Mesendoderm (in vitro differentiated cells): ENCODE results near the gene B3GAT2.

Source experiments
- DNase-seq: peaks from one replicate; pipeline ENCODE4 v3.0.0; 2013
- H2AK5ac ChIP-seq: 2 replicates; pipeline ENCODE4 v1.6.1; 2013; ENCODE audit warnings: low read length, inconsistent platforms
- H2BK120ac ChIP-seq: 2 replicates; pipeline ENCODE4 v1.6.1; 2013; ENCODE audit warnings: low read depth, mild to moderate bottlenecking, low read length, moderate library complexity, mixed read lengths
- H2BK15ac ChIP-seq: replicated peaks from 2 replicates; pipeline ENCODE4 v1.6.1; 2013; ENCODE audit warnings: low read depth, mild to moderate bottlenecking, moderate library complexity
- H2BK5ac ChIP-seq: 2 replicates; pipeline ENCODE4 v1.6.1; 2013; ENCODE audit warnings: low read length, inconsistent platforms
- H3K18ac ChIP-seq: 2 replicates; pipeline ENCODE4 v1.6.1; 2013; ENCODE audit warnings: mild to moderate bottlenecking, low read length, mixed read lengths
- H3K23ac ChIP-seq: one replicate; pipeline ENCODE4 v1.6.1; 2013; ENCODE audit warnings: low read length
- H3K27ac ChIP-seq: 2 replicates; pipeline ENCODE4 v1.5.1; 2013; ENCODE audit warnings: low read depth, mild to moderate bottlenecking, inconsistent platforms, low read length, moderate library complexity
- H3K27me3 ChIP-seq: 2 replicates; pipeline ENCODE4 v1.6.1; 2013; ENCODE audit warnings: low read length, control low read depth, mild to moderate bottlenecking, inconsistent platforms; ENCODE audit not compliant: insufficient read depth, poor library complexity
- H3K36me3 ChIP-seq: 2 replicates; pipeline ENCODE4 v1.6.1; 2013; ENCODE audit warnings: low read length, inconsistent platforms; ENCODE audit not compliant: control insufficient read depth, insufficient read depth
- H3K4ac ChIP-seq: one replicate; pipeline ENCODE4 v1.6.1; 2013; ENCODE audit warnings: low read depth, mild to moderate bottlenecking, low read length, moderate library complexity
- H3K4me1 ChIP-seq: 2 replicates; pipeline ENCODE4 v1.6.1; 2013; ENCODE audit warnings: low read depth, low read length, inconsistent platforms; ENCODE audit not compliant: control insufficient read depth
- H3K4me2 ChIP-seq: 2 replicates; pipeline ENCODE4 v1.6.1; 2013; ENCODE audit warnings: low read length
- H3K4me3 ChIP-seq: 2 replicates; pipeline ENCODE4 v1.5.1; 2013; ENCODE audit warnings: mild to moderate bottlenecking, low read length
- H3K56ac ChIP-seq: one replicate; pipeline ENCODE4 v1.6.1; 2013; ENCODE audit warnings: low read length
- H3K79me1 ChIP-seq: 2 replicates; pipeline ENCODE4 v1.6.1; 2013; ENCODE audit warnings: low read length, inconsistent platforms
- H3K79me2 ChIP-seq: 2 replicates; pipeline ENCODE4 v1.6.1; 2013; ENCODE audit warnings: mild to moderate bottlenecking, low read length; ENCODE audit not compliant: control insufficient read depth, insufficient read depth
- H3K9ac ChIP-seq: 2 replicates; pipeline ENCODE4 v1.6.1; 2013; ENCODE audit warnings: low read length, inconsistent platforms
- H4K5ac ChIP-seq: one replicate; pipeline ENCODE4 v1.6.1; 2013; ENCODE audit warnings: low read length
- H4K8ac ChIP-seq: one replicate; pipeline ENCODE4 v1.6.1; 2013; ENCODE audit warnings: low read depth, mild to moderate bottlenecking, control low read depth, low read length, moderate library complexity
- WGBS: extraction: QIAGEN DNeasy Blood & Tissue Kit; methylation state at CpG from one replicate; pipeline ENCODE4 v1.1.7; 2013; ENCODE audit warnings: low lambda C conversion rate, missing lambda C conversion rate; ENCODE audit not compliant: insufficient coverage; ENCODE audit errors: extremely low coverage; 5-methylcytosine and 5-hydroxymethylcytosine counted together

The B3GAT2 gene

DNA sequence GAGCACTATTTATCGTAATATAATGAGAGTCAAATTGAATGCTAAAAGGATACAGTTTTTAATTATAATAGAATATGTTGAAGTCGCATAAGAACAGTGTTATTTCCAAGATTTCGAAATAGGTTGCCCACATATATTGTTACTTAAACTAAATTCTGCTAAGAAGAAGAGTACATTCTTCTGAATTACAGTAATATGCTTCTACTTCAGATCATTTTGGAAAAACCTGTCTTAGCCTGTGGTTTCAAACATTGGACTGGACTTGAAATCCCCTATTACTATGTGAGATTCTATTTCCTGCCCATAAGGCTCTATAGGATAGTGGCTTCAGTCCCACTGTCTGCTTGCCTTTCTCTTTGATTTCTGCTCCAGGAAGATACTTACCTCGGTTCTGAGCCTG lies 137.2 kb downstream of the B3GAT2 start:
- H3K4me3 ChIP-seq: no peak overlapping the region
- H3K18ac ChIP-seq: no peak overlapping the region
- H3K79me2 ChIP-seq: no peaks in the 10 kb centered on the region
- DNase-seq: no peak
- H3K27me3 ChIP-seq: no peaks in the 10 kb centered on the region
- no peak overlapping the region for H3K4ac ChIP-seq
- H3K36me3 ChIP-seq: no peaks in the 10 kb centered on the region
- H3K9ac ChIP-seq: no peak overlapping the region
- no peak overlapping the region for H4K5ac ChIP-seq
- H2BK5ac ChIP-seq: no peak overlapping the region
- H3K27ac ChIP-seq: no peak overlapping the region
- H3K4me1 ChIP-seq: no peaks in the 10 kb centered on the region
- no peak overlapping the region for H3K56ac ChIP-seq
- no peaks in the 10 kb centered on the region for H3K79me1 ChIP-seq
- no peak overlapping the region for H2BK120ac ChIP-seq
- no peak overlapping the region for H4K8ac ChIP-seq
- no peak overlapping the region for H2AK5ac ChIP-seq
- H3K4me2 ChIP-seq: no peak overlapping the region
- no peak overlapping the region for H3K23ac ChIP-seq
- H2BK15ac ChIP-seq: no peak overlapping the region
- no CpG with 5 or more reads among the region's 4 CpGs for WGBS

DNA sequence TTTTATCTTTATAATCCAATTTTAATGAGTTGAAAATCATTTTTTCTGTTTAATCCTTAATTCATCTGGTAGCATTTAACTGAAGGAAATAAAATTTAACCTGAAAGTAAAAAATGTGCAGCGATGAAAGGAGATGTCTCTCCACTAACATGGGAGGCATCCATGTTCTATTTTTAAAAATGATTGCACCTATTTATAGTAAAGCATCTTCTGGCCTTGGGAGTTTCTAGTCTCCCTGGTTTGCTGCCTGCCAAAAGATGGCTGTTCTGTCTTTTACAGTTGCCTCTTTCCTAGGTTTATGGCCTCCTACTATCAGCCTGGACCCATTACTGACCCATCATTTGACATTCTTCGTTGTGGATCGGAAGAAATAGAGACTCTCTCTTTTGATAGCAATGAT lies 143.0 kb downstream of the B3GAT2 start:
- Histone ChIP-seq H3K18ac (no peak overlapping the region), H3K36me3 (no peaks in the 10 kb centered on the region), H3K56ac (no peak overlapping the region), H2BK15ac (no peak overlapping the region), H3K27me3 (no peaks in the 10 kb centered on the region), H2AK5ac (no peak overlapping the region), H3K4me1 (no peaks in the 10 kb centered on the region), H3K23ac (no peak overlapping the region), H3K4ac (no peak overlapping the region), H4K8ac (no peak overlapping the region), H3K79me2 (no peaks in the 10 kb centered on the region), H2BK5ac (no peak overlapping the region), H4K5ac (no peak overlapping the region), H3K4me2 (no peak overlapping the region), H3K9ac (no peak overlapping the region), H3K27ac (no peak overlapping the region), H3K4me3 (no peak overlapping the region), H3K79me1 (no peaks in the 10 kb centered on the region), H2BK120ac (no peak overlapping the region)
- DNase-seq: no peak
- no CpG with 5 or more reads among the region's 3 CpGs for WGBS

DNA sequence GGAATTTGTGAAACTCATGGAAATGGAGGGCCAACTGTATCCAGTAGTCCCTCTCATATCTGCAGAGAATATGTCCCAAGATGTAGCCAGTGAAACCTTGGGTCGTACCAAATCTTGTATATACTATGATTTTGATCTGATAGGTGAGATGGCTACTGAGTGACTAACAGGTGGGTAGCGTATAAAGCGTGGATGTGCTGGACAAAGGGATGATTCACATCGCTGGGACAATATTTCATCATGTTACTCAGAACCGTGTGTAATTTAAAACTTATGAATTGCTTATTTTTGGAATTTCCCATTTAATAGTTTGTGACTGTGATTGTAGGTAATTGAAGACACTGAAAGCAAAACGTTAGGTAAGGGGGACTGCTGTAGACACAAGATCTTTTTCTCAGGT lies 145.1 kb downstream of the B3GAT2 start:
- WGBS: no CpG with 5 or more reads among the region's 6 CpGs

More for the DNA sequence above, 145.1 kb downstream of the B3GAT2 start:
- no peak overlapping the region for H3K56ac ChIP-seq
- no peak overlapping the region for H2BK15ac ChIP-seq
- no peak overlapping the region for H2BK120ac ChIP-seq
- H3K4me2 ChIP-seq: no peak overlapping the region
- no peak overlapping the region for H3K9ac ChIP-seq
- H4K5ac ChIP-seq: no peak overlapping the region
- no peak overlapping the region for H2AK5ac ChIP-seq
- no peaks in the 10 kb centered on the region for H3K79me2 ChIP-seq
- H4K8ac ChIP-seq: no peak overlapping the region
- H2BK5ac ChIP-seq: no peak overlapping the region
- H3K36me3 ChIP-seq: no peaks in the 10 kb centered on the region
- H3K18ac ChIP-seq: no peak overlapping the region
- H3K79me1 ChIP-seq: no peaks in the 10 kb centered on the region
- no peaks in the 10 kb centered on the region for H3K27me3 ChIP-seq
- H3K4ac ChIP-seq: no peak overlapping the region
- H3K4me3 ChIP-seq: no peak overlapping the region
- H3K23ac ChIP-seq: no peak overlapping the region
- no peak overlapping the region for H3K27ac ChIP-seq
- no peak for DNase-seq
- H3K4me1 ChIP-seq: no peaks in the 10 kb centered on the region
